Rectal smooth muscle tissue (tissue), 1 donor: ENCODE measurements around the gene TPRN.

Experiments
- H3K27ac ChIP-seq: one replicate; pipeline ENCODE4 v1.7.0; 2013; ENCODE audit warnings: low read depth, low read length, inconsistent platforms
- H3K27me3 ChIP-seq: one replicate; pipeline ENCODE4 v1.7.0; 2013; ENCODE audit warnings: low read length; ENCODE audit not compliant: control insufficient read depth, insufficient read depth
- H3K36me3 ChIP-seq: one replicate; pipeline ENCODE4 v1.7.0; 2013; ENCODE audit warnings: low read length; ENCODE audit not compliant: control insufficient read depth, insufficient read depth
- H3K4me1 ChIP-seq: one replicate; pipeline ENCODE4 v1.7.0; 2013; ENCODE audit warnings: low read length; ENCODE audit not compliant: control insufficient read depth, insufficient read depth
- H3K4me3 ChIP-seq: one replicate; pipeline ENCODE4 v1.7.0; 2013; ENCODE audit warnings: low read length
- H3K9ac ChIP-seq: one replicate; pipeline ENCODE4 v1.7.0; 2013; ENCODE audit warnings: low read length

Gene TPRN

GRCh38 chr9:137164370-137165249 lies 35.9 kb downstream of the TPRN start:
- H3K27me3 ChIP-seq = peaks cover 50% of the 10 kb centered on the region
- H3K4me1 ChIP-seq = no peaks in the 10 kb centered on the region

GRCh38 chr9:137163805-137164204 lies 36.7 kb downstream of the TPRN start:
- Histone ChIP-seq H3K27me3 (peaks cover 50% of the 10 kb centered on the region), H3K4me1 (no peaks in the 10 kb centered on the region), H3K36me3 (no peaks in the 10 kb centered on the region), H3K9ac (no peak overlapping the region), H3K27ac (no peak overlapping the region), H3K4me3 (no peak overlapping the region)

More at GRCh38 chr9:137164370-137165249, 35.9 kb downstream of the TPRN start:
- no peaks in the 10 kb centered on the region for H3K36me3 ChIP-seq
- H3K9ac ChIP-seq = no peak overlapping the region
- no peak overlapping the region for H3K4me3 ChIP-seq
- H3K27ac ChIP-seq = no peak overlapping the region

GRCh38 chr9:137163365-137163715 lies 37.2 kb downstream of the TPRN start:
- H3K36me3 ChIP-seq = no peaks in the 10 kb centered on the region
- peaks cover 49% of the 10 kb centered on the region for H3K27me3 ChIP-seq
- no peaks in the 10 kb centered on the region for H3K4me1 ChIP-seq
- no peak overlapping the region for H3K9ac ChIP-seq
- H3K4me3 ChIP-seq = peak overlapping the region; percentile 36
- H3K27ac ChIP-seq = no peak overlapping the region

- Histone ChIP-seq H3K27me3 (peaks cover 52% of the 10 kb centered on the region), H3K36me3 (no peaks in the 10 kb centered on the region), H3K27ac (no peak overlapping the region), H3K4me3 (peak overlapping the region; percentile 36), H3K9ac (no peak overlapping the region), H3K4me1 (no peaks in the 10 kb centered on the region)
These were observed 37.8 kb downstream of the TPRN start for GRCh38 chr9:137162505-137163364.

- Histone ChIP-seq H3K27ac (no peak overlapping the region), H3K27me3 (peaks cover 56% of the 10 kb centered on the region), H3K4me3 (no peak overlapping the region), H3K9ac (no peak overlapping the region), H3K4me1 (no peaks in the 10 kb centered on the region), H3K36me3 (no peaks in the 10 kb centered on the region)
These were observed 38.7 kb downstream of the TPRN start for GRCh38 chr9:137161558-137162486.

GRCh38 chr9:137160716-137161557 lies 39.6 kb downstream of the TPRN start:
- Histone ChIP-seq H3K27ac (no peak overlapping the region), H3K4me1 (no peaks in the 10 kb centered on the region), H3K9ac (no peak overlapping the region), H3K36me3 (no peaks in the 10 kb centered on the region), H3K4me3 (no peak overlapping the region), H3K27me3 (peaks cover 54% of the 10 kb centered on the region)

GRCh38 chr9:137160054-137160425 lies 40.5 kb downstream of the TPRN start:
- Histone ChIP-seq H3K36me3 (no peaks in the 10 kb centered on the region), H3K27me3 (peaks cover 47% of the 10 kb centered on the region), H3K27ac (no peak overlapping the region), H3K4me1 (no peaks in the 10 kb centered on the region), H3K9ac (no peak overlapping the region), H3K4me3 (no peak overlapping the region)

GRCh38 chr9:137159105-137160053 lies 41.2 kb downstream of the TPRN start:
- H3K36me3 ChIP-seq = no peaks in the 10 kb centered on the region
- no peak overlapping the region for H3K4me3 ChIP-seq
- H3K27me3 ChIP-seq = peaks cover 45% of the 10 kb centered on the region
- H3K9ac ChIP-seq = no peak overlapping the region
- no peak overlapping the region for H3K27ac ChIP-seq
- no peaks in the 10 kb centered on the region for H3K4me1 ChIP-seq

GRCh38 chr9:137158625-137159024 lies 41.9 kb downstream of the TPRN start:
- H3K9ac ChIP-seq = no peak overlapping the region
- H3K4me1 ChIP-seq = no peaks in the 10 kb centered on the region
- H3K4me3 ChIP-seq = no peak overlapping the region
- H3K27ac ChIP-seq = no peak overlapping the region
- no peaks in the 10 kb centered on the region for H3K36me3 ChIP-seq
- H3K27me3 ChIP-seq = peaks cover 43% of the 10 kb centered on the region

GRCh38 chr9:137157618-137158415 lies 42.7 kb downstream of the TPRN start:
- H3K27ac ChIP-seq = no peak overlapping the region
- no peaks in the 10 kb centered on the region for H3K36me3 ChIP-seq
- peaks cover 36% of the 10 kb centered on the region for H3K27me3 ChIP-seq
- H3K4me3 ChIP-seq = no peak overlapping the region
- H3K9ac ChIP-seq = no peak overlapping the region
- H3K4me1 ChIP-seq = no peaks in the 10 kb centered on the region
